Transverse colon (tissue), 4 donors: ENCODE results near the gene TFB2M. TPM values are rescaled to one million over a fixed set of nuclear protein-coding genes. Genes with fewer than 3 reads are reported as not detected.

Source experiments
- DNase-seq: peaks from one replicate; pipeline ENCODE4 v3.0.0-alpha.2; 2019
- H3K27ac ChIP-seq, 4 donors: fragments of 200-600 bp; sonication (generic); 2 replicates each; pipeline ENCODE4 v1.5.1; 2016 to 2018; ENCODE audit warnings: inconsistent platforms in 4 of 4
- H3K27me3 ChIP-seq: fragments of 200-600 bp; sonication (generic); 2 replicates; pipeline ENCODE4 v1.5.1; 2017; ENCODE audit warnings: inconsistent platforms
- H3K36me3 ChIP-seq, 4 donors: fragments of 200-600 bp; sonication (generic); 2 replicates each; pipeline ENCODE4 v1.5.1; 2017 to 2019; ENCODE audit warnings: inconsistent platforms in 4 of 4
- H3K4me1 ChIP-seq, 4 donors: fragments of 200-600 bp; sonication (generic); 2 replicates each; pipeline ENCODE4 v1.5.1; 2017 to 2020; ENCODE audit warnings: inconsistent platforms in 4 of 4
- H3K4me3 ChIP-seq, 4 donors: fragments of 200-600 bp; sonication (generic); 1 replicate in 1 of 4; 2 replicates in 3 of 4; pipeline versions ENCODE4 v1.5.1 to v1.6.1; 2017 to 2019; ENCODE audit warnings: inconsistent platforms in 4 of 4
- H3K9me3 ChIP-seq, 2 donors: fragments of 200-600 bp; sonication (generic); 2 replicates each; pipeline ENCODE4 v1.5.1; 2017 to 2019; ENCODE audit warnings: inconsistent platforms in 2 of 2
- CTCF ChIP-seq, 5 experiments: fragments of 200-600 bp in 3 of 5; fragments of 450-650 bp in 2 of 5; sonication (generic) in 3 of 5; IDR thresholded peaks; 1 replicate in 2 of 5; 2 replicates in 3 of 5; pipeline ENCODE4 v1.5.1; 2016 to 2017; ENCODE audit warnings: antibody characterized with exemption in 5 of 5, inconsistent platforms in 3 of 5, mild to moderate bottlenecking in 2 of 5, moderate library complexity in 1 of 5
- EP300 ChIP-seq: sonication (generic); formaldehyde crosslinking; IDR thresholded peaks from one replicate; pipeline ENCODE4 v1.6.1; 2017; ENCODE audit warnings: antibody characterized with exemption, low read depth
- POLR2A ChIP-seq: fragments of 450-650 bp; IDR thresholded peaks from one replicate; pipeline ENCODE4 v1.6.1; 2016; ENCODE audit warnings: antibody characterized with exemption, mild to moderate bottlenecking, moderate library complexity
- POLR2AphosphoS5 ChIP-seq, 3 donors: sonication (generic); formaldehyde crosslinking; IDR thresholded peaks; one replicate each; pipeline ENCODE4 v1.6.1; 2016; ENCODE audit warnings: antibody characterized with exemption in 3 of 3
- WGBS, 2 donors: methylation state at CpG; one replicate each; pipeline ENCODE4 v1.1.5; 2018; ENCODE audit warnings: low coverage in 1 of 2; 5-methylcytosine and 5-hydroxymethylcytosine counted together
- in situ Hi-C, 4 donors: fragments of 200-750 bp; cut with MboI; loops; one replicate each; pipeline versions ENCODE4 v1.15.0 to v1.15.1; 2017; ENCODE audit warnings: low sequenced_read_pairs in 3 of 4, low pct_ligation_motif_present in 1 of 4, low pct_unique_long_range_greater_than_20kb in 1 of 4
- intact Hi-C: fragments of 100-400 bp; cut with DNase I; formaldehyde crosslinking; loops from one replicate; pipeline ENCODE4 v1.15.1; 2023; ENCODE audit warnings: low total_unique reads
- total RNA-seq, 4 donors: library from RNA; depleted of rRNA; stranded (reverse); fragments of >200 nt; gene quantifications; one replicate each; pipeline ENCODE4 v1.1.0, GENCODE V29; 2016

TFB2M gene
- total RNA-seq, 4 donors from 2014 or later, result 0.40 to 12.7 (median 5.5) TPM

- Histone ChIP-seq H3K27me3 (no peaks in the 10 kb centered on the region), H3K4me3 (no peak overlapping the region), H3K36me3 (no peaks in the 10 kb centered on the region), H3K27ac (peak overlapping the region in 2 of 4 donors; percentile 73 to 85), H3K9me3 (no peaks in the 10 kb centered on the region), H3K4me1 (peaks cover 8 to 58% (median 25%) of the 10 kb centered on the region in 4 donors)
- 63 to 76% methylated on average over 3 to 4 of the region's 4 CpGs for WGBS, 2 donors
- no peak for TF ChIP-seq POLR2A
- no peak for TF ChIP-seq CTCF (IDR thresholded peaks at IDR 0.05)
- TF ChIP-seq EP300, result no peak
- TF ChIP-seq POLR2AphosphoS5 (IDR thresholded peaks at IDR 0.05), result peak in 1 of 3 donors; percentile 6
- intact Hi-C loops, result no loop called here
- in situ Hi-C loops, result no loop called here
- no peak for DNase-seq
Measured at GRCh38 chr1:246599315-246599714, 33.3 kb upstream of the TFB2M start.

- intact Hi-C loops, result no loop called here
- H3K4me1 ChIP-seq, result peaks cover 8 to 71% (median 32%) of the 10 kb centered on the region in 4 donors
- WGBS, 2 donors, result 73 to 89% methylated on average over 3 to 7 of the region's 7 CpGs
Measured at GRCh38 chr1:246597971-246598370, 31.9 kb upstream of the TFB2M start.

GRCh38 chr1:246597340-246597739 is 31.3 kb upstream of the TFB2M start:
- DNase-seq, result peak; percentile 80
- intact Hi-C loops (no loop called here), in situ Hi-C loops (no loop called here)
- H3K9me3 ChIP-seq, result no peaks in the 10 kb centered on the region
- H3K27ac ChIP-seq, result peak overlapping the region; percentile 67 to 85 (median 75)
- H3K36me3 ChIP-seq, result peaks cover 0 to 7% (median 0%) of the 10 kb centered on the region in 4 donors
- TF ChIP-seq POLR2AphosphoS5 (IDR thresholded peaks at IDR 0.05) (peak; percentile 77 to 88 (median 83)), POLR2A (no peak), EP300 (peak; percentile 82), CTCF (IDR thresholded peaks at IDR 0.05) (peak in 1 of 5 experiments; percentile 21)
- no peaks in the 10 kb centered on the region for H3K27me3 ChIP-seq
- peaks cover 8 to 78% (median 34%) of the 10 kb centered on the region in 4 donors for H3K4me1 ChIP-seq
- WGBS, 2 donors, result 34 to 40% methylated on average over 5 of the region's 5 CpGs
- no peak overlapping the region for H3K4me3 ChIP-seq

More at GRCh38 chr1:246597971-246598370, 31.9 kb upstream of the TFB2M start:
- Histone ChIP-seq H3K4me3 (no peak overlapping the region), H3K27me3 (no peaks in the 10 kb centered on the region), H3K36me3 (peaks cover 0 to under 1% (median 0%) of the 10 kb centered on the region in 4 donors), H3K27ac (peak overlapping the region; percentile 67 to 85 (median 75)), H3K9me3 (no peaks in the 10 kb centered on the region)
- DNase-seq, result no peak
- in situ Hi-C loops, result no loop called here
- TF ChIP-seq EP300 (no peak), POLR2A (no peak), CTCF (IDR thresholded peaks at IDR 0.05) (no peak), POLR2AphosphoS5 (IDR thresholded peaks at IDR 0.05) (no peak)

- 82 to 87% methylated on average over 3 of the region's 3 CpGs for WGBS, 2 donors
- Histone ChIP-seq H3K27me3 (no peaks in the 10 kb centered on the region), H3K36me3 (peaks cover 0 to 9% (median 0%) of the 10 kb centered on the region in 4 donors), H3K4me1 (peaks cover 4 to 94% (median 45%) of the 10 kb centered on the region in 4 donors), H3K4me3 (no peak overlapping the region), H3K9me3 (peaks cover 0 to 2% of the 10 kb centered on the region in 2 donors), H3K27ac (peak overlapping the region in 2 of 4 donors; percentile 21 to 85)
- DNase-seq, result no peak
- no peak for TF ChIP-seq CTCF (IDR thresholded peaks at IDR 0.05)
- no peak for TF ChIP-seq EP300
- TF ChIP-seq POLR2AphosphoS5 (IDR thresholded peaks at IDR 0.05), result no peak
- no peak for TF ChIP-seq POLR2A
- in situ Hi-C loops, result no loop called here
- intact Hi-C loops, result no loop called here
Measured at GRCh38 chr1:246595146-246595545, 29.1 kb upstream of the TFB2M start.
